GM18868 (cell line): ENCODE measurements around the gene TMEM54.

Source experiments
- ATAC-seq: cut with Tn5 transposase; IDR thresholded peaks from one replicate; pipeline ENCODE4 v1.9.1; 2021; ENCODE audit warnings: mild to moderate bottlenecking, moderate library complexity; ENCODE audit not compliant: unreplicated experiment

Gene TMEM54

DNA sequence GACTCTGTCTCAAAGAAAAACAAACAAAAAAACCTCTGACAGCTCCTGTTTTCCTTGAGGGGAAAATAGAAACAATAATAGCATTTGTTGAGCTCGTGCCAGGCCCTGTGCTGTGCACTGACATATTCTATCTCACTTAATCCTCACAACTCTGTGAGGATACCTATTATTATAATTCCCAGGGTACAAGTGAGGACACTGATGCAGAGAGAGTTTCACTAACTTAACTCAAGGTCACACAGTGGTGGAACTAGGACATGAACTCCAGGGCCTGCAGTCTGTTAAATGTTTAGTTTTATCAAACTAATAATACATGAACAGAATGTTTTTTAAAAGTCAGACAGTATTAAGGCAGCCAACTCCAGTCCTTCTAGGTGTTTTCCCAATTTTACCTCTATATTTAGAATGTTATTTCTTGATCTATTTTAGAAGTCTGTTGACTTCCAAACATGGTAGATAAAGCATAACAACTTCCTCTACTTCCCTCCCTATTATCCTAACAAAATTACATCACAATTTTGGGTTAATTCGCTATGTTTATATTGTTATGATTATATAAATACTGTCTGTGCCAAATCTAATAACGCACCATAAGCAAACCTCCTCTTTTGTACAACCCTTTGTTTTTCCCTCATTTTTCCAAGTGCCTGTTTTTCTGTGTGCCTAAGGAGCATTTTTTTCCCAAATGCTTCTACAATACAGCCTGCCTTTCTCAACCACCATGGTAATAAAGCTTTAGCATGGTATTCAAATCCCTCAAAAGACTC is 35.4 kb downstream of the TMEM54 start:
- no peak for ATAC-seq

DNA sequence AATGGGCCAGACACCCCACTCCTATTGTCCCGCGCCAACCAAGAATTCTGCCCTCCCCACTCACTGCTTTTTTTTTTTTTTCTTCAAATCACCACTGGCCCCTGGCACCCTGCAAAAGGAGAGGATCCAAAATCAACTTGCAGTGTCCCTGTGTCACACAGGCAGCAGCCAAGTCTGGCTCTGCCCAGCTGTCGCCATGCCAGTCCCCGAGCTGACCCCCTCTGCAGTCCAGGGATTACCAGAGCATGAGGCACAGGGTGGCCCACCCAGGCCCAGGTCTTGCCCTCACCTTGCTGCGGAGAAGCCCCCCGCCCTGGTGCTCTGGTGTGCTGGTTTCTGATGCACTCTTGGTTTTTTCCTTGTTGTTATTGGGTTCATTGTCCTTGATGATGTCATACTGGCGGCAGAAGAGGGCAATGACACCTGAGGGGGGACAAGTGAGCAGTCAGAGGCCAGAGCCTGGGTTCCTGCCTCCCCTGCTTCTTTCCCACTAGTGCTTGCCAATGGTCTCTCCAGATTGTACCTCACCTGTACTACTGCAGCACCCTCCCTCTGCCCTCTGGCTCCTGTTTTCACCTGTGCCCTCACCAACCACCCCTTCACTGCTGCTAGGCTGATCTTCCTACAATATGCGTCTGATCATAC is 36.7 kb downstream of the TMEM54 start:
- no peak for ATAC-seq

- no peak for ATAC-seq
Observed at GRCh38 chr1:32863881-32864245, 37.3 kb downstream of the TMEM54 start.

DNA sequence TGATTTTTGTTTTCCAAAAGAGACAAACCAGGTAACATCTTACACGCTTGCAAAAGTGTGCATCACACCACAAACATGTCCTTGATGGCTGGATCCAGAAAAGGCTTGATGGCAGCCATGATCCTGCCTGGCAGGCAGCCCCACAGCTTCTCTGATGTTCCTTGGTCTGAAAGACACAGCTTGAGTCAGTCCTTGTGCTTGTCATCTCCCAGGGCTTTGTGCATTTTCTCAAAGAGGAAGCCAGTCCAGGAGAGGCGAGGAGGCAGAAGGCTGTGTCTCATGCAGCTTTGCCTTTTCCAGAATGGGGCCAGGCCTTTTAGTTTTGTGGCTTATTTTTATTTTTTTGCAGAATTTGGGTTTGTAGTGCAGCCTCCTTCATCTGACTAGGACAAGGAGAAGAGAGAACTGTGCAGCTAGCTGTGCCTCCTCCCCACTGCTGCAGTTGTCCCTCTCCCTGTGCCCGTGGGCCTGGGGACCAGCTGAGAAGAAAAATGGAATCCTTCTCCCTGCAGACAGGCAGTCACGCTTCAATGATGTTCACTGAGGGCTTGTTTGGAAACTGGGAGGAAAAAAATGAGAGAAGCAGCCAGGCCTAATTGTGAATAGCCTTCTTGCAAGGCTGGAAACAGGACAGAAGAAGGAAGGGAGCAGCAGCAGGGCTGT is 37.8 kb downstream of the TMEM54 start:
- no peak for ATAC-seq

DNA sequence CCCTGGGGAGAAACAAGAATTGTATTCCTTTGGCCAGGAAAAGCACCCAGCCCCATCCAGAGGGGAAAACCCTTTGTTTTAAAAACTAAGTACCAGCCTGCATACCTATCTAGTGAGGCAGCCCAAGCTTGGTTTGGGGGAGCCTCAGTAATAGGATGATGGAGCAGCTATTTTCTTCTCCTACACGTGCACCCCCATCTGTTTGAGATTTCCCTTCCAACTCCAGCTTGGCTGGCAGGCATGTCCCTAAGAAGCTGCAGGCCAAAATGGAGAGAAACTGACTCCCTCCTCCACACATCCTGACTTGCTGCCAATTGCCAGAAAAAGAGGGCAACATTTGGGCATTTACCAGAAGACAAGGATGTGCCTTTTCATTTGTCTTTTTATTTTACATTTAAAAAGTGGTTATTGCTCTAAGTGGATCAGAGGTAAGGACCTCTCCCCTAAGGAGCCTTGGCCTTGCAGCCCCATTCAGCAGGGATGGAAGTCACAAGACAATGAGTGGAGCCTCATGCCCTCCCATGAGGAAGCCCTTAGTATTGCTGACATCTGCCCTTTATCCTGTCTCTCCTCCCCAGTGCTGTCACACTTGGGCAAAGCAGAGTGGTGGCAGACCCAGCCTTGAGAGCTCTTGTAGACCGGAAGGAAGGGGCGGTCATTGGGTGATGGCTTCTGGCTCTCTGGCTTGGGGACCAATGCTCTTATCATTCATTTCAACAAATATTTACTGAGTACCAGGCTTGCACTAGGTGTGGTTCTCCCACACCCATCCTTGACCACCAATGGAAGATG is 39.1 kb downstream of the TMEM54 start:
- ATAC-seq, result no peak

DNA sequence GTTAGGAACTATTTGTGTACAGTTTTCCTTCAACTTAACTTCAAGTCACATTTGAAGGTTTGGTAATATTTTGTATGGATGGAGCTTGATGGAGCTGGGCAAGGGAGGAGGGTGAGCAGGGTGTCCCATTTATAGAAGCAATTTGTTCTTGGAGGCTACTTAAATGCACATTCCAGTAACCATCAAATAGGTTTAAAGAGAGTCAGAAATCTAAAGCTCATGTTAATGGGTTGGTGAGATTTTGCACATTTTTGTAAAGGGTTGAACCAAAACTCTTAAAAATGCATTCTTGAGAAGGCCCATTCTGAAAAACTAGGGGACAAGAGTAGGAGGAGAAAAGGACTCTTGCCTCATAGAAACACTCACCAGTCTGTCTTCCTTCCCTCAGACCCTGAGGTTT is 40.6 kb downstream of the TMEM54 start:
- ATAC-seq, result no peak

DNA sequence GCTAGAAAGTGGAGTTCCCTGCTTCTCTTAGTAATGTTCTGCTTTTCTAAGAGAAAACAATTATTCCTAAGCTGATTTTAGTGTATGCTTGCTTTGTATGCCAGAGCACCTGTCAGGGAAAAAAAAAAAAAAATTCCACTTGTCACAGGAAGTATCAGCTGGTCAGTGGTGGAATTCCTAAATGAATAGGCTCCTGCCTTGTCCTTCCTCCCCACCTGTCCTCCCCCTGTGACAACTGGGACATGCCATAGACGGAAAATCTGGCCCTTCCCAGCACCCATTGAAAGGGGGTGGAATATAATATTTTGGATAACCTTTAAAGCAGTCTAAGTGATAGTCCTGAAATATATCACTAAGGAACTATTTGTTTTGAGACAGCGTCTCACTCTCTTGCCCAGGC is 41.3 kb downstream of the TMEM54 start:
- ATAC-seq, result no peak

- ATAC-seq, result no peak
Observed at GRCh38 chr1:32858791-32859190, 42.4 kb downstream of the TMEM54 start.

DNA sequence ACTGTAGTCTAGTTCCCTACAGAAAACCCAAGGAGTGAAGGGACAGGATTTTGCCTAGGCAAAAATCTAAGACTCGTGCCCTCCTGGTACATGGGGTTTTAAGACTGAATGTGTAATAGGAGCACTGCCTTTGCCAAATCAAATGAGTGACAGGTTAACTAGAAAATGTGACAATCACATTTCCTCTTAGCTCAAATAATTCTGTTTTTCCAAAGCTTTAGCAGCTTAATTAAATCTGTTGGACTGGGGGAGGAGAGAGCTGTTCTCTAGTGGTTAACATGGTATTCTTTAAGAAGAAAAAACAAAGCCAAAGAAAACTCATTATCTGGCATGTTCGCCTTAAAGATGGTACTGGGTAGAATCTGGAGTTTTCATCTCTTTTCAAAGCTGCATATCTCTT is 43.1 kb downstream of the TMEM54 start:
- no peak for ATAC-seq

DNA sequence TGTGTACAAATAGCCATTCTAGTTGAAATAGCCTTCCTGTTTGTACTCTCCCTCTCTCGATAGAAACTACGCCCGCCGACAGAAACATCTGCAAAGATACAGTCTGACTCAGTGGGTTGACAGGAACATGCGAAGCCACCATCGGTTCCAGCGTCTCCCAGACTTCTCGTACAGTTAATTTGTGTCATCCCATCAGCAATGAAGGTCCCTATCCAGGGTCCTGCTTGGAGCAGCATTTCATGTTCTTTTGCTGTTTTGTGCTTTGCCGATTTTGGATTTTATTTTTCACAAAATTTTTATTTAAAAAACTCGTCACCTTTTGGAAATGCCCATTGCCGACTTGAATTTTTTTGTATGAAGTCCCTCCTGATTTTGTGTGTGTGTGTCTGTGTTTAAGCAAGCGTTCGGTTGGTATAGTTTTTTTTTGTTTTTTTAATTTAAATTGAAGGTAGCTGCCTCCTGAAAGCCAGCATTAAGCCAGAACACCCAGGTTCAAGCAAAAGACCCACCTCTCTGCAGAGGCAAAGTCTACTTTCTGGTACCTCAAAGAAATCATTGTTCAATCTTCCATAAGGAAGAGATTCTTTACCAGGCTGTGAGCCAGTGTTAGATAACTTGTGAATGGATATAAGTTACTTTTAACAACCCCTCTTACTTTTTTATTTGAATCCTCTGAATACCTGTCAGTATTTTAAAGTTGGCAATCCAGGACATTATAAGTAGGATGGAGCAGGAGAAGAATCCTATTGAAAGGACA is 45.1 kb downstream of the TMEM54 start:
- ATAC-seq, result no peak

GRCh38 chr1:32848354-32849063 is 52.7 kb downstream of the TMEM54 start:
- ATAC-seq, result no peak
